ENCODE measurements around the gene LMBRD1.

- TF ChIP-seq CTCF (conservative IDR thresholded peaks at IDR 0.05; ENCODE audit: low read depth, low read length) (no peak), POLR2A (IDR thresholded peaks at IDR 0.05; ENCODE audit: low read depth, low read length) (no peak), USF2 (IDR thresholded peaks at IDR 0.05; ENCODE audit: low read depth, low read length) (no peak), MXI1 (IDR thresholded peaks at IDR 0.05; ENCODE audit: borderline replicate concordance, low read depth, low read length) (no peak), RCOR1 (IDR thresholded peaks at IDR 0.05; ENCODE audit: insufficient replicate concordance, low read length) (no peak), CEBPB (IDR thresholded peaks at IDR 0.05; ENCODE audit: low read depth, low read length) (no peak), RAD21 (IDR thresholded peaks at IDR 0.05; ENCODE audit: low read length) (no peak), BHLHE40 (IDR thresholded peaks at IDR 0.05; ENCODE audit: low read depth, low read length) (no peak), CHD1 (IDR thresholded peaks at IDR 0.05; ENCODE audit: low read depth, low read length) (no peak), ELK1 (IDR thresholded peaks at IDR 0.05; ENCODE audit: borderline replicate concordance, low read depth, low read length) (no peak), MAZ (IDR thresholded peaks at IDR 0.05; ENCODE audit: borderline replicate concordance, low read depth, low read length) (no peak), SMC3 (IDR thresholded peaks at IDR 0.05; ENCODE audit: low read depth, low read length) (no peak)
Observed at GRCh38 chr6:69631552-69632346, 165.1 kb downstream of the LMBRD1 start.
